K562 (cell line): ENCODE measurements around the gene ZNF407. TPM values are rescaled to one million over a fixed set of nuclear protein-coding genes. Genes with fewer than 3 reads are reported as not detected.

ENCODE experiments used
- ATAC-seq: fragments of 200-7000 bp; cut with Tn5 transposase; 3 replicates; pipeline ENCODE4 v1.9.1; 2020; ENCODE audit warnings: moderate library complexity
- BruUV-seq: library from RNA; stranded (reverse); fragments of 400-500 nt; replicated peaks from 2 replicates; lab custom pipeline; 2021; lab: Mats Ljungman, UMichigan
- CTCF ChIA-PET: fragments of 300-600 bp; formaldehyde crosslinking; extraction: SDS; loops from one replicate; lab custom pipeline; 2021; ENCODE audit warnings: low intra/inter-chr PET ratio; lab: Yijun Ruan, JAX
- POLR2A ChIA-PET: fragments of 300-600, 350-650 bp; sonication (Branson Sonifier 250); formaldehyde crosslinking; extraction: SDS; loops from one replicate; lab custom pipeline; 2021; ENCODE audit warnings: antibody characterized with exemption, inconsistent platforms; lab: Yijun Ruan, JAX
- DNase-seq, 4 experiments: peaks; one replicate each; pipeline versions ENCODE4 v3.0.0 to v3.0.0-alpha.2; 2011 to 2018; ENCODE audit warnings: low spot score in 3 of 4, mixed read lengths in 3 of 4; ENCODE audit errors: extremely low read depth in 1 of 4
- FAIRE-seq: peaks from 2 replicates; lab custom pipeline; 2011; peaks lifted over from hg19 to GRCh38; lab: Jason Lieb, UNC
- H2AFZ ChIP-seq: 2 replicates; pipeline ENCODE4 v1.6.0; 2011; ENCODE audit warnings: low read depth, low read length, control low read depth, inconsistent platforms
- H3K27ac ChIP-seq: fragments of 200-600 bp; 3 replicates; pipeline ENCODE4 v1.8.0; 2011; ENCODE audit warnings: low read depth, mild to moderate bottlenecking, control low read depth, inconsistent platforms, low read length, moderate library complexity, mixed read lengths; ENCODE audit errors: extremely low read depth
- H3K27me3 ChIP-seq, 2 experiments: fragments of 300-600 bp in 1 of 2; 2 replicates in 1 of 2; 3 replicates in 1 of 2; pipeline versions ENCODE4 v1.6.0 to v1.8.0; 2011; ENCODE audit warnings: inconsistent platforms in 2 of 2, low read length in 2 of 2, mild to moderate bottlenecking in 1 of 2, mixed read lengths in 1 of 2, moderate library complexity in 1 of 2; ENCODE audit not compliant: control insufficient read depth in 2 of 2, insufficient read depth in 2 of 2
- H3K36me3 ChIP-seq: fragments of 300-600 bp; 3 replicates; pipeline ENCODE4 v1.8.0; 2011; ENCODE audit warnings: mild to moderate bottlenecking, low read length, inconsistent platforms; ENCODE audit not compliant: control insufficient read depth, insufficient read depth
- H3K4me1 ChIP-seq, 2 experiments: fragments of 200-600 bp in 1 of 2; replicated peaks in 1 of 2; 2 replicates in 1 of 2; 3 replicates in 1 of 2; pipeline versions ENCODE4 v1.5.1 to v1.8.0; 2011; ENCODE audit warnings: inconsistent platforms in 2 of 2, low read length in 2 of 2, mild to moderate bottlenecking in 1 of 2, mixed read lengths in 1 of 2, moderate library complexity in 1 of 2; ENCODE audit not compliant: control insufficient read depth in 2 of 2, insufficient read depth in 2 of 2
- H3K4me2 ChIP-seq: 2 replicates; pipeline ENCODE4 v1.6.1; 2011; ENCODE audit warnings: low read length, control low read depth, inconsistent platforms, mixed read lengths; ENCODE audit not compliant: insufficient read depth
- H3K4me3 ChIP-seq: fragments of 200-600 bp; sonication (generic), shearing (Covaris generic); 2 replicates; pipeline ENCODE4 v1.5.1; 2016; ENCODE audit warnings: control low read depth, inconsistent platforms
- H3K79me2 ChIP-seq: fragments of 200-600 bp; 3 replicates; pipeline ENCODE4 v1.8.0; 2011; ENCODE audit warnings: low read length, inconsistent platforms; ENCODE audit not compliant: control insufficient read depth, insufficient read depth
- H3K9ac ChIP-seq, 2 experiments: 2 replicates each; pipeline versions ENCODE4 v1.6.0 to v1.6.1; 2011; ENCODE audit warnings: low read depth in 2 of 2, low read length in 2 of 2, control low read depth in 1 of 2, inconsistent platforms in 1 of 2, mild to moderate bottlenecking in 1 of 2, mixed read lengths in 1 of 2; ENCODE audit not compliant: insufficient read depth in 1 of 2
- H3K9me1 ChIP-seq: one replicate; pipeline ENCODE4 v1.6.0; 2011; ENCODE audit warnings: inconsistent platforms, mild to moderate bottlenecking, low read length, moderate library complexity; ENCODE audit not compliant: control insufficient read depth, insufficient read depth
- H3K9me3 ChIP-seq: replicated peaks from 2 replicates; pipeline ENCODE4 v1.5.1; 2011; ENCODE audit warnings: low read depth, low read length, inconsistent platforms; ENCODE audit not compliant: control insufficient read depth, insufficient read depth
- H4K20me1 ChIP-seq: replicated peaks from 2 replicates; pipeline ENCODE4 v1.6.1; 2011; ENCODE audit warnings: low read length, inconsistent platforms, mixed read lengths; ENCODE audit not compliant: control insufficient read depth, insufficient read depth
- C11orf30 ChIP-seq: fragments of 450-650 bp; IDR thresholded peaks from 2 replicates; pipeline ENCODE4 v1.6.1; 2016; ENCODE audit warnings: low read depth, mild to moderate bottlenecking
- MCM5 ChIP-seq: fragments of 450-650 bp; IDR thresholded peaks from 2 replicates; pipeline ENCODE4 v1.6.1; 2016; ENCODE audit warnings: low read depth
- MYBL2 ChIP-seq, 2 experiments: fragments of 450-650 bp in 1 of 2; sonication (generic) in 1 of 2; formaldehyde crosslinking in 1 of 2; IDR thresholded peaks; 2 replicates each; pipeline versions ENCODE4 v1.6.1 to v1.8.1; 2017 to 2022; ENCODE audit warnings: borderline replicate concordance in 1 of 2, inconsistent platforms in 1 of 2, low read depth in 1 of 2, mild to moderate bottlenecking in 1 of 2, missing genetic modification reagents in 1 of 2, moderate library complexity in 1 of 2
- SFPQ ChIP-seq: fragments of 200-400 bp; formaldehyde crosslinking; IDR thresholded peaks from 2 replicates; pipeline ENCODE4 v1.6.1; 2017; ENCODE audit warnings: mild to moderate bottlenecking, low read depth, low read length, moderate library complexity
- SRSF9 ChIP-seq: fragments of 200-400 bp; formaldehyde crosslinking; IDR thresholded peaks from 2 replicates; pipeline ENCODE4 v1.6.1; 2017; ENCODE audit warnings: low read depth, low read length, borderline replicate concordance
- TEAD2 ChIP-seq: fragments of 450-650 bp; IDR thresholded peaks from 2 replicates; pipeline ENCODE4 v1.6.1; 2016; ENCODE audit warnings: missing genetic modification characterization, control low read depth, missing compliant biosample characterization
- ZNF316 ChIP-seq: fragments of 450-650 bp; IDR thresholded peaks from 2 replicates; pipeline ENCODE4 v1.6.1; 2016
- WGBS: fragments of 100-300 bp; shearing (Covaris generic); methylation state at CpG from one replicate; pipeline ENCODE4 v1.1.6; 2016; ENCODE audit warnings: low coverage, mixed read lengths; ENCODE audit not compliant: insufficient coverage; ENCODE audit errors: missing lambda C conversion rate; 5-methylcytosine and 5-hydroxymethylcytosine counted together
- in situ Hi-C: fragments of 300-500 bp; cut with MboI; formaldehyde crosslinking; loops from 4 replicates; pipeline ENCODE4 v1.15.0; 2018; ENCODE audit warnings: inconsistent platforms, mixed read lengths
- intact Hi-C: fragments of 100-400 bp; cut with micrococcal nuclease; formaldehyde crosslinking; loops from 2 replicates; pipeline ENCODE4 v1.14.2; 2022
- polyA plus RNA-seq, 8 experiments: library from polyadenylated mRNA; depleted of rRNA in 4 of 8; stranded (reverse) in 5 of 8; unstranded in 3 of 8; fragments of >200 nt; fragmentation: Nextera tagmentation in 2 of 8; fragmentation: Illumina TruSeq in 1 of 8; extraction: Ambion mirVana in 2 of 8; extraction: Trizol in 1 of 8; gene quantifications; 2 replicates each; pipeline versions ENCODE4 v1.2.1 to v1.2.3, GENCODE V29; 2011 to 2014; ENCODE audit warnings: inconsistent platforms in 1 of 8, missing spikeins in 1 of 8
- total RNA-seq, 7 experiments: library from RNA; depleted of rRNA in 6 of 7; stranded (reverse); fragments of >200 nt in 6 of 7; fragmentation: Illumina TruSeq in 2 of 7; extraction: Trizol in 2 of 7; gene quantifications; 2 replicates each; pipeline versions ENCODE4 v1.2.1 to v1.2.3, GENCODE V29; 2011 to 2021; ENCODE audit warnings: low replicate concordance in 1 of 7
- TF ChIP-seq, protein P1 (sequence below): fragments of 150-350 bp; conservative IDR thresholded peaks from 2 replicates; pipeline ENCODE4 v1.6.1; 2014; ENCODE audit warnings: low read length

ZNF407 gene
- total and polyA plus RNA-seq, 9 of the 15 experiments (the other 6 are each of a cell fraction or from before 2014, with no cell fraction given) = 0.21 to 5.4 (median 2.3) TPM

GRCh38 chr18:74682141-74682990 is 84.7 kb downstream of the ZNF407 start:
- ATAC-seq (no peak), FAIRE-seq (no peak), DNase-seq (no peak)
- H3K9ac ChIP-seq = no peak overlapping the region
- TF ChIP-seq MYBL2 (IDR thresholded peaks at IDR 0.05; ENCODE audit: low read depth) (no peak), MYBL2 (CRISPR knock-in tag; IDR thresholded peaks at IDR 0.05; ENCODE audit: borderline replicate concordance) (no peak), C11orf30 (peak; percentile 14; the same call in 1 of the 2 replicates), ZNF316 (peak; percentile 21; the same call in 1 of the 2 replicates)
- no peaks in the 10 kb centered on the region for H3K4me1 ChIP-seq
- H3K9me1 ChIP-seq = no peaks in the 10 kb centered on the region
- H3K4me3 ChIP-seq = no peak overlapping the region
- no peak overlapping the region for H3K4me2 ChIP-seq
- no peak overlapping the region for H3K27ac ChIP-seq
- in situ Hi-C loops = no loop called here
- H3K36me3 ChIP-seq = no peaks in the 10 kb centered on the region
- ChIA-PET POLR2A (interaction anchor here (0.6 to 1.0 kb wide), 3 partner anchors 18 to 527 kb away, joined by 3 read pairs; no protein-coding TSS in a partner anchor), CTCF (no interaction called here)
- H3K79me2 ChIP-seq = no peaks in the 10 kb centered on the region
- intact Hi-C loops = no loop called here
- no peaks in the 10 kb centered on the region for H3K27me3 ChIP-seq
- 73% methylated on average over 11 of the region's 11 CpGs for WGBS
- no peaks in the 10 kb centered on the region for H3K9me3 ChIP-seq
- no TSS peak for BruUV-seq
- no peaks in the 10 kb centered on the region for H4K20me1 ChIP-seq
- H2AFZ ChIP-seq = no peak overlapping the region

GRCh38 chr18:74682991-74683297 is 85.3 kb downstream of the ZNF407 start:
- Histone ChIP-seq H3K9ac (no peak overlapping the region), H3K9me1 (no peaks in the 10 kb centered on the region), H3K4me2 (no peak overlapping the region), H3K4me3 (no peak overlapping the region), H3K27me3 (no peaks in the 10 kb centered on the region), H3K27ac (no peak overlapping the region), H3K9me3 (no peaks in the 10 kb centered on the region), H3K79me2 (no peaks in the 10 kb centered on the region), H3K36me3 (no peaks in the 10 kb centered on the region), H2AFZ (no peak overlapping the region), H4K20me1 (no peaks in the 10 kb centered on the region), H3K4me1 (no peaks in the 10 kb centered on the region)
- 100% methylated on average over 1 of the region's 1 CpG for WGBS
- ChIA-PET POLR2A (interaction anchor here (0.6 kb wide), 1 partner anchor 138 kb away, joined by 3 read pairs; no protein-coding TSS in a partner anchor), CTCF (no interaction called here)
- BruUV-seq = no TSS peak
- FAIRE-seq (no peak), DNase-seq (no peak), ATAC-seq (no peak)
- in situ Hi-C loops = no loop called here
- intact Hi-C loops = no loop called here
- no peak for TF ChIP-seq TEAD2
- TF ChIP-seq MCM5 = no peak
- TF ChIP-seq SFPQ = no peak
- TF ChIP-seq SRSF9 = no peak
- TF ChIP-seq, protein P1, sequence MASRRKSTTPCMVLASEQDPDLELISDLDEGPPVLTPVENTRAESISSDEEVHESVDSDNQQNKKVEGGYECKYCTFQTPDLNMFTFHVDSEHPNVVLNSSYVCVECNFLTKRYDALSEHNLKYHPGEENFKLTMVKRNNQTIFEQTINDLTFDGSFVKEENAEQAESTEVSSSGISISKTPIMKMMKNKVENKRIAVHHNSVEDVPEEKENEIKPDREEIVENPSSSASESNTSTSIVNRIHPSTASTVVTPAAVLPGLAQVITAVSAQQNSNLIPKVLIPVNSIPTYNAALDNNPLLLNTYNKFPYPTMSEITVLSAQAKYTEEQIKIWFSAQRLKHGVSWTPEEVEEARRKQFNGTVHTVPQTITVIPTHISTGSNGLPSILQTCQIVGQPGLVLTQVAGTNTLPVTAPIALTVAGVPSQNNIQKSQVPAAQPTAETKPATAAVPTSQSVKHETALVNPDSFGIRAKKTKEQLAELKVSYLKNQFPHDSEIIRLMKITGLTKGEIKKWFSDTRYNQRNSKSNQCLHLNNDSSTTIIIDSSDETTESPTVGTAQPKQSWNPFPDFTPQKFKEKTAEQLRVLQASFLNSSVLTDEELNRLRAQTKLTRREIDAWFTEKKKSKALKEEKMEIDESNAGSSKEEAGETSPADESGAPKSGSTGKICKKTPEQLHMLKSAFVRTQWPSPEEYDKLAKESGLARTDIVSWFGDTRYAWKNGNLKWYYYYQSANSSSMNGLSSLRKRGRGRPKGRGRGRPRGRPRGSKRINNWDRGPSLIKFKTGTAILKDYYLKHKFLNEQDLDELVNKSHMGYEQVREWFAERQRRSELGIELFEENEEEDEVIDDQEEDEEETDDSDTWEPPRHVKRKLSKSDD = no peak
